D721Med (cell line): ENCODE data around the gene EEFSEC.
"Not testable (repeated sequence)": the region's sequence is repeated elsewhere in the genome, so short reads cannot be mapped to it uniquely, and the experiment has no call there.

Experiments
- DNase-seq: peaks from one replicate; pipeline ENCODE4 v3.0.0; 2011; ENCODE audit warnings: low spot score; ENCODE audit not compliant: insufficient read length
- FAIRE-seq: peaks from 2 replicates; lab custom pipeline; 2011; peaks lifted over from hg19 to GRCh38; lab: Jason Lieb, UNC
- TF ChIP-seq, protein P1 (sequence below): IDR thresholded peaks from 2 replicates; pipeline ENCODE4 v1.5.1; 2012; ENCODE audit warnings: mild to moderate bottlenecking, control low read depth; ENCODE audit not compliant: insufficient read depth; ENCODE audit errors: missing control alignments

Gene EEFSEC

GRCh38 chr3:128143496-128143895 is 9.8 kb upstream of the EEFSEC start:
- TF ChIP-seq, protein P1, sequence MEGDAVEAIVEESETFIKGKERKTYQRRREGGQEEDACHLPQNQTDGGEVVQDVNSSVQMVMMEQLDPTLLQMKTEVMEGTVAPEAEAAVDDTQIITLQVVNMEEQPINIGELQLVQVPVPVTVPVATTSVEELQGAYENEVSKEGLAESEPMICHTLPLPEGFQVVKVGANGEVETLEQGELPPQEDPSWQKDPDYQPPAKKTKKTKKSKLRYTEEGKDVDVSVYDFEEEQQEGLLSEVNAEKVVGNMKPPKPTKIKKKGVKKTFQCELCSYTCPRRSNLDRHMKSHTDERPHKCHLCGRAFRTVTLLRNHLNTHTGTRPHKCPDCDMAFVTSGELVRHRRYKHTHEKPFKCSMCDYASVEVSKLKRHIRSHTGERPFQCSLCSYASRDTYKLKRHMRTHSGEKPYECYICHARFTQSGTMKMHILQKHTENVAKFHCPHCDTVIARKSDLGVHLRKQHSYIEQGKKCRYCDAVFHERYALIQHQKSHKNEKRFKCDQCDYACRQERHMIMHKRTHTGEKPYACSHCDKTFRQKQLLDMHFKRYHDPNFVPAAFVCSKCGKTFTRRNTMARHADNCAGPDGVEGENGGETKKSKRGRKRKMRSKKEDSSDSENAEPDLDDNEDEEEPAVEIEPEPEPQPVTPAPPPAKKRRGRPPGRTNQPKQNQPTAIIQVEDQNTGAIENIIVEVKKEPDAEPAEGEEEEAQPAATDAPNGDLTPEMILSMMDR = no peak
- FAIRE-seq (no peak), DNase-seq (no peak)

DNA sequence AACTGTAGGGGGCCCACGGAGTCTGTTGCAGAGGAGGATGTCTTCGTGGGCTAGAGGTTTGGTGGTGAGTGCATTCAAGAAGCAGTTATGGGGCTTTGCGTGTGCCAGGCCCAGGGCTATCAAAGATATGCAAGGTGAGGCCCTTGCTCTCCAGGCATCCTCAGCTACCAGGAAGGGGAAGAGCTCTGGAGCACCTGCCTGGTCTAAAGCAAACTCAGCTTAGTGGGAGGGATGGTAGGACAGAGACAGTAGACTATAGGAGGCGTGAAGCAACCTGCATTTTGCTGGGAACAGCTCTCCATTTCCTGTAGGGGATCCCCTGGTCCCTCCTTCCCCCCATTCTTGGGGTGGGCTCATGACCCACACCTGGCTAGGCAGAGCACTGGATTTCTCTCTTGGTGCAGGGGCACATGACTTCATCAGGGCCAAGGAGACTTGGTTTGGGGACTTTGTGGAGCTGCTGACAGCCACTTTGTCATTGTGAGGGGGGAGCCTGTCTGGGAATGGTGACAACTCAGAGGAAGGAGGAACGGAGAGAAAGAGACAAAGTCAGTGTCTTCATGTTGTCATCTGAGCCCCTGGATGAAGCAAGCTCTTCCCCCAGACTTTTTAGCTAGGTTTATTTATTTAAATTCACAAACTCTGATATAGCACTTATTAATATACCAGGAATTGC is 8.6 kb upstream of the EEFSEC start:
- FAIRE-seq = no peak
- TF ChIP-seq, protein P1 = no peak

DNA sequence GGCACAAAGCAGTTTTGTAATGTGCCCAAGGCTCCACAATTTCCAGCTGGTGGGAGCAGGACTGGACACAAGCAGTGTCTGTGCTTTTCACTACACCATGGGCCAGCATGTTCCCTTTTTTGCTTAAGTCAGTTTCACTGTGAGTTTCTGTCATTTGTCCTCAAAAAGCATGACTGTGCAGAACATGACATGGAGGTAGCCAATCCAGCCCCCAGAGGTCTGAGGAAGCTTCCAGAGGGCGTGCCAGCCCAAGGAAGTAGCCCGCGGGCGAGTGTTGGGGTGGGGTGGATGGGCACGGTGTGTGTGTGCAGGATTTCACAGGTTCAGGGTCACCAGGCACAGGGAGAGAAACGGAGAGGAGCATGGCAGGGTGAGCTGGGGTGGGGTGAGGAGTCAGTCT is 8.0 kb upstream of the EEFSEC start:
- FAIRE-seq (no peak), DNase-seq (no peak)
- TF ChIP-seq, protein P1 = no peak

More for the DNA sequence above, 8.6 kb upstream of the EEFSEC start:
- DNase-seq = no peak

- no peak for DNase-seq
- TF ChIP-seq, protein P1 = no peak
- FAIRE-seq = no peak
Observed at GRCh38 chr3:128146201-128146600, 7.1 kb upstream of the EEFSEC start.

GRCh38 chr3:128149650-128150049 is 3.6 kb upstream of the EEFSEC start:
- DNase-seq (no peak), FAIRE-seq (no peak)
- TF ChIP-seq, protein P1 = no peak

GRCh38 chr3:128151758-128152274 is 1.5 kb upstream of the EEFSEC start:
- FAIRE-seq (no peak), DNase-seq (no peak)
- TF ChIP-seq, protein P1 = no peak

DNA sequence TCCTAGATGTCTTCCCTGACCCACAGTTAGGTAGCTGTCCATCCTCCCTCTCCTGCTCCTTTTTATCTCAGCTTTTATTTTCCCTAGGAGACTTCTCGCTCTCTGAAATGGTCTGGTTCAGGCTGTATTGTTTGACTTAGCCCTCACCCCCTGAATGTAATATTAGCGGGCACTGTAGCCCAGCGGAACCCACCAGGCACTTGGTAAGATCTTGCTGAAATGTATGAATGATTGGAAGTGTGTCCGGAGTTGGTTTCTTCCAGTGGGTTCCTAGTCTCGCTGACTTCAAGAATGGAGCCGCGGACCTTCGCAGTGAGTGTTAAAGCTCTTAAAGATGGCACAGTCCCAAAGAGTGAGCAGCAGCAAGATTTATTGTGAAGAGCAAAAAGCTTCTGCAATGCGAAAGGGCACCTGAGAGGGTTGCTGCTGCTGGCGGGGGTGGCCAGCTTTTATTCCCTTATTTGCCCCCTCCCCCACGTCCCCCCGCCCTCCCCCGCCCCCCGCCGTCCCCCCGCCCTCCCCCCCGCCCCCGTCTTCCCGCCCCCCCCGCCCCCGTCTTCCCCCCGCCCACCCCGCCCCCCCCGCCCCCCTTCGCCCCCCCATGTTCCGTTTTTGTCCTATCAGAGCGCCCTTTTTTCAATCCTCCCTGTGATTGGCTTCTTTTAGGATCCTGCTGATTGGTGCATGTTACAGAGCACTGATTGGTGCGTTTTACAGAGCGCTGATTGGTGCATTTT is 694 bp upstream of the EEFSEC start:
- no peak for FAIRE-seq
- TF ChIP-seq, protein P1 = no peak
- no peak for DNase-seq

- FAIRE-seq, DNase-seq: not testable (repeated sequence)
Observed at GRCh38 chr3:128154354-128154753, 1.1 kb downstream of the EEFSEC start.
